Measurements from ENCODE around the gene LRPAP1. TPM values are rescaled to one million over a fixed set of nuclear protein-coding genes. Genes with fewer than 3 reads are reported as not detected.
"Not testable (repeated sequence)": the region's sequence is repeated elsewhere in the genome, so short reads cannot be mapped to it uniquely, and the experiment has no call there.

The LRPAP1 gene
- total and polyA plus RNA-seq, 10 of the 15 experiments (the other 5 are each of a cell fraction or from before 2014, with no cell fraction given) = 1.0 to 100 (median 51.1) TPM

DNA sequence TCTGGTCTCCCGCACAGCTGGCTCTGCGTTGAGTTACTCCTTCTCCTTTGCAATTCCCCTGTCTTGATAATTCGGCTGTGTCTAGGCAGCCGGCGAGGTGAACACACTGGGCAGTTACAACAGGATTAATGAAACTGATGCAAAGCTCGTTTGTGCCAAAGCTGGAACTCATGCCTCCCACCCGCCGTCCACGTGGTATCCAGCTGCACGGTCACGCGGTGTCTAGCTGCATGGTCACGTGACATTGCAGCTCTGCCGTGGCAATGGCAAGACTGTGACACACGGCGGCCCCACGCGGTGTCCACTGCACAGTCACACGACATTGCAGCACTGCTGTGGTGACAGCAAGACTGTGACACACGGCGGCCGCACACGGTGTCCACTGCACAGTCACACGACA, 31.2 kb upstream of the LRPAP1 start (continued):
- TF ChIP-seq, protein P1, sequence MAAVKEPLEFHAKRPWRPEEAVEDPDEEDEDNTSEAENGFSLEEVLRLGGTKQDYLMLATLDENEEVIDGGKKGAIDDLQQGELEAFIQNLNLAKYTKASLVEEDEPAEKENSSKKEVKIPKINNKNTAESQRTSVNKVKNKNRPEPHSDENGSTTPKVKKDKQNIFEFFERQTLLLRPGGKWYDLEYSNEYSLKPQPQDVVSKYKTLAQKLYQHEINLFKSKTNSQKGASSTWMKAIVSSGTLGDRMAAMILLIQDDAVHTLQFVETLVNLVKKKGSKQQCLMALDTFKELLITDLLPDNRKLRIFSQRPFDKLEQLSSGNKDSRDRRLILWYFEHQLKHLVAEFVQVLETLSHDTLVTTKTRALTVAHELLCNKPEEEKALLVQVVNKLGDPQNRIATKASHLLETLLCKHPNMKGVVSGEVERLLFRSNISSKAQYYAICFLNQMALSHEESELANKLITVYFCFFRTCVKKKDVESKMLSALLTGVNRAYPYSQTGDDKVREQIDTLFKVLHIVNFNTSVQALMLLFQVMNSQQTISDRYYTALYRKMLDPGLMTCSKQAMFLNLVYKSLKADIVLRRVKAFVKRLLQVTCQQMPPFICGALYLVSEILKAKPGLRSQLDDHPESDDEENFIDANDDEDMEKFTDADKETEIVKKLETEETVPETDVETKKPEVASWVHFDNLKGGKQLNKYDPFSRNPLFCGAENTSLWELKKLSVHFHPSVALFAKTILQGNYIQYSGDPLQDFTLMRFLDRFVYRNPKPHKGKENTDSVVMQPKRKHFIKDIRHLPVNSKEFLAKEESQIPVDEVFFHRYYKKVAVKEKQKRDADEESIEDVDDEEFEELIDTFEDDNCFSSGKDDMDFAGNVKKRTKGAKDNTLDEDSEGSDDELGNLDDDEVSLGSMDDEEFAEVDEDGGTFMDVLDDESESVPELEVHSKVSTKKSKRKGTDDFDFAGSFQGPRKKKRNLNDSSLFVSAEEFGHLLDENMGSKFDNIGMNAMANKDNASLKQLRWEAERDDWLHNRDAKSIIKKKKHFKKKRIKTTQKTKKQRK (IDR thresholded peaks at IDR 0.05; ENCODE audit: low read depth, low read length) = no peak
- TF ChIP-seq CHD4 (IDR thresholded peaks at IDR 0.05) (no peak), RUNX3 (IDR thresholded peaks at IDR 0.05; ENCODE audit: low read length) (no peak), TBL1XR1 (IDR thresholded peaks at IDR 0.05; ENCODE audit: low read depth, low read length) (no peak), SIX5 (IDR thresholded peaks at IDR 0.05; ENCODE audit: low read depth, low read length, severe bottlenecking) (no peak), PAX5 (IDR thresholded peaks at IDR 0.05; ENCODE audit: borderline replicate concordance, low read depth, low read length) (no peak), SMAD1 (IDR thresholded peaks at IDR 0.05; ENCODE audit: low read depth, partially characterized antibody) (no peak), RCOR1 (conservative IDR thresholded peaks at IDR 0.05; ENCODE audit: low read depth, low read length) (no peak), MEF2A (IDR thresholded peaks at IDR 0.05; ENCODE audit: insufficient read depth, low read depth, low read length) (no peak), NBN (IDR thresholded peaks at IDR 0.05) (no peak), NFXL1 (IDR thresholded peaks at IDR 0.05; ENCODE audit: borderline replicate concordance) (no peak), IKZF2 (IDR thresholded peaks at IDR 0.05) (no peak), TAF1 (IDR thresholded peaks at IDR 0.05; ENCODE audit: borderline replicate concordance, low read depth, low read length) (no peak)
- TF ChIP-seq, protein P2, sequence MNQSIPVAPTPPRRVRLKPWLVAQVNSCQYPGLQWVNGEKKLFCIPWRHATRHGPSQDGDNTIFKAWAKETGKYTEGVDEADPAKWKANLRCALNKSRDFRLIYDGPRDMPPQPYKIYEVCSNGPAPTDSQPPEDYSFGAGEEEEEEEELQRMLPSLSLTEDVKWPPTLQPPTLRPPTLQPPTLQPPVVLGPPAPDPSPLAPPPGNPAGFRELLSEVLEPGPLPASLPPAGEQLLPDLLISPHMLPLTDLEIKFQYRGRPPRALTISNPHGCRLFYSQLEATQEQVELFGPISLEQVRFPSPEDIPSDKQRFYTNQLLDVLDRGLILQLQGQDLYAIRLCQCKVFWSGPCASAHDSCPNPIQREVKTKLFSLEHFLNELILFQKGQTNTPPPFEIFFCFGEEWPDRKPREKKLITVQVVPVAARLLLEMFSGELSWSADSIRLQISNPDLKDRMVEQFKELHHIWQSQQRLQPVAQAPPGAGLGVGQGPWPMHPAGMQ (IDR thresholded peaks at IDR 0.05; ENCODE audit: borderline replicate concordance) = no peak

DNA sequence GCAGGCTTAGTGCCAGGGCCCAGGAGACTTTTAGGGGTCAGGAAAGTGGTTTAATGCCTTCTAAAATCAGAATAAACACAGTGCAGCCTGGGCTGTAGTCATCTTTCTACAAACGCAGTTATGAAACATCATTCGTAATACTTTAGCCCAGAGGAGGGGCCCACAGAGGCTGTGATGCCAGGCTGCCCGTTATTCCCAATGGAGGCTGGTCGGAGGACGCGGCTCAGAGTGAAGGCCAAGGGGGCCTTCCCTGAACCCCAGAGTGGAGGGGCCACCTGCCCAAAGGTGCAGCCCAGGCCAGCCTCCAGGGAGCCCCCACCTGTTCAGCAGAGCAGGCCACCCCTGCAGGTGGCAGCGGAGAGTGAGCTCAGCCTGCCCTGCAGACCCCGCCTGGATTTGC, 29.9 kb upstream of the LRPAP1 start:
- H3K27ac ChIP-seq (ENCODE audit: control insufficient read depth, insufficient read depth); H3K4me2 ChIP-seq (ENCODE audit: control insufficient read depth, insufficient read depth); H3K4me1 ChIP-seq (ENCODE audit: control insufficient read depth, insufficient read depth, low read length); H3K4me3 ChIP-seq; intact Hi-C loops (cut with micrococcal nuclease; ENCODE audit: unreplicated experiment); DNase-seq (ENCODE audit: low read depth, low spot score); H3K79me2 ChIP-seq (ENCODE audit: control insufficient read depth, insufficient read depth, low read length); SMC1A ChIA-PET (ENCODE audit: uncharacterized antibody, unreplicated experiment); H2AFZ ChIP-seq (ENCODE audit: control insufficient read depth, low read depth, low read length); FAIRE-seq; H3K9ac ChIP-seq (ENCODE audit: control insufficient read depth, insufficient read depth, low read length); ATAC-seq; H3K36me3 ChIP-seq (ENCODE audit: control insufficient read depth in 2 of 2, insufficient read depth in 2 of 2, low read length in 1 of 2); CTCF ChIA-PET; BruUV-seq (replicated peaks); in situ Hi-C loops (cut with MboI); RAD21 ChIA-PET (ENCODE audit: unreplicated experiment); H4K20me1 ChIP-seq (ENCODE audit: control insufficient read depth, insufficient read depth); POLR2A ChIA-PET; H3K27me3 ChIP-seq (replicated peaks in 1 of 2; ENCODE audit: control insufficient read depth in 2 of 2, insufficient read depth in 2 of 2, low read length in 1 of 2); H3K9me3 ChIP-seq (replicated peaks; ENCODE audit: control insufficient read depth, insufficient read depth, low read length): not testable (repeated sequence)
- 48% methylated on average over 6 of the region's 8 CpGs for WGBS (ENCODE audit: insufficient coverage, insufficient replicate concordance, low lambda C conversion rate, missing lambda C conversion rate)

DNA sequence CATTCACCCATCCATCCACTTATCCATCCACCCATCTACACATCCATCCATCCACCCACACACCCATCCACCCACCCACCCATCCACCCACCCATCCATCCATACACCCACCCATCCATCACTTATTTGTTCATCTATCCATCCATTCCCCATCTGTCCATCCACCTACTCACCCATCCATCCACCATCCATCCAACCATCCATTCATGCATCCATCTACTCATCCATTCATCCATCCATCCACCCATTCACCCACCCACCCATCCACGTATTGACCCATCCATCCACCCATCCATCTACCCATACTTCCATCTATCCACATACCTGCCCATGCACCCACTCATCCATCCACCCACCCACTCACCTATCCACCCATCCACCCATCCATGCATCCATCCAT, 28.2 kb upstream of the LRPAP1 start:
- H3K9ac ChIP-seq (ENCODE audit: control insufficient read depth, insufficient read depth, low read length); H3K27me3 ChIP-seq (replicated peaks in 1 of 2; ENCODE audit: control insufficient read depth in 2 of 2, insufficient read depth in 2 of 2, low read length in 1 of 2); H3K4me3 ChIP-seq; FAIRE-seq; H4K20me1 ChIP-seq (ENCODE audit: control insufficient read depth, insufficient read depth); H3K4me1 ChIP-seq (ENCODE audit: control insufficient read depth, insufficient read depth, low read length); CTCF ChIA-PET; DNase-seq (ENCODE audit: low read depth, low spot score); intact Hi-C loops (cut with micrococcal nuclease; ENCODE audit: unreplicated experiment); H2AFZ ChIP-seq (ENCODE audit: control insufficient read depth, low read depth, low read length); POLR2A ChIA-PET; H3K9me3 ChIP-seq (replicated peaks; ENCODE audit: control insufficient read depth, insufficient read depth, low read length); H3K36me3 ChIP-seq (ENCODE audit: control insufficient read depth in 2 of 2, insufficient read depth in 2 of 2, low read length in 1 of 2); RAD21 ChIA-PET (ENCODE audit: unreplicated experiment); H3K27ac ChIP-seq (ENCODE audit: control insufficient read depth, insufficient read depth); H3K79me2 ChIP-seq (ENCODE audit: control insufficient read depth, insufficient read depth, low read length); H3K4me2 ChIP-seq (ENCODE audit: control insufficient read depth, insufficient read depth); ATAC-seq; in situ Hi-C loops (cut with MboI); SMC1A ChIA-PET (ENCODE audit: uncharacterized antibody, unreplicated experiment); BruUV-seq (replicated peaks): not testable (repeated sequence)
- 0% methylated on average over 1 of the region's 1 CpG for WGBS (ENCODE audit: insufficient coverage, insufficient replicate concordance, low lambda C conversion rate, missing lambda C conversion rate)

Measured in GM12878 (cell line).